Measurements from ENCODE around the gene WDR62. TPM values are rescaled to one million over a fixed set of nuclear protein-coding genes. Genes with fewer than 3 reads are reported as not detected.

WDR62 gene
- total RNA-seq, 1 experiment from 2014 or later = 14.0 TPM

GRCh38 chr19:36010402-36010801 lies 44.3 kb upstream of the WDR62 start:
- Histone ChIP-seq H3K4me1 (replicated peaks; ENCODE audit: insufficient read depth) (peaks cover 7% of the 10 kb centered on the region), H4K20me1 (ENCODE audit: insufficient read depth) (no peaks in the 10 kb centered on the region), H3K4me3 (no peak overlapping the region), H3K36me3 (ENCODE audit: low read depth) (no peaks in the 10 kb centered on the region), H3F3A (ENCODE audit: insufficient read depth, low read depth) (peaks cover 4% of the 10 kb centered on the region; the same call in 1 of the 2 replicates), H3K4me2 (no peak overlapping the region), H3K79me2 (ENCODE audit: low read depth) (peaks cover 14% of the 10 kb centered on the region), H3K9me2 (ENCODE audit: insufficient read depth) (no peaks in the 10 kb centered on the region), H3K27ac (no peak overlapping the region), H3K27me3 (ENCODE audit: insufficient read depth, low read depth) (no peaks in the 10 kb centered on the region), H3K9me3 (ENCODE audit: insufficient read depth, low read depth) (no peaks in the 10 kb centered on the region), H2AFZ (no peak overlapping the region)
- CTCF ChIA-PET = no interaction called here
- BruUV-seq (replicated peaks) = no TSS peak
- TF ChIP-seq EZH2 (IDR thresholded peaks at IDR 0.05; ENCODE audit: low read depth) = no peak
- TF ChIP-seq, protein P1, sequence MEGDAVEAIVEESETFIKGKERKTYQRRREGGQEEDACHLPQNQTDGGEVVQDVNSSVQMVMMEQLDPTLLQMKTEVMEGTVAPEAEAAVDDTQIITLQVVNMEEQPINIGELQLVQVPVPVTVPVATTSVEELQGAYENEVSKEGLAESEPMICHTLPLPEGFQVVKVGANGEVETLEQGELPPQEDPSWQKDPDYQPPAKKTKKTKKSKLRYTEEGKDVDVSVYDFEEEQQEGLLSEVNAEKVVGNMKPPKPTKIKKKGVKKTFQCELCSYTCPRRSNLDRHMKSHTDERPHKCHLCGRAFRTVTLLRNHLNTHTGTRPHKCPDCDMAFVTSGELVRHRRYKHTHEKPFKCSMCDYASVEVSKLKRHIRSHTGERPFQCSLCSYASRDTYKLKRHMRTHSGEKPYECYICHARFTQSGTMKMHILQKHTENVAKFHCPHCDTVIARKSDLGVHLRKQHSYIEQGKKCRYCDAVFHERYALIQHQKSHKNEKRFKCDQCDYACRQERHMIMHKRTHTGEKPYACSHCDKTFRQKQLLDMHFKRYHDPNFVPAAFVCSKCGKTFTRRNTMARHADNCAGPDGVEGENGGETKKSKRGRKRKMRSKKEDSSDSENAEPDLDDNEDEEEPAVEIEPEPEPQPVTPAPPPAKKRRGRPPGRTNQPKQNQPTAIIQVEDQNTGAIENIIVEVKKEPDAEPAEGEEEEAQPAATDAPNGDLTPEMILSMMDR (conservative IDR thresholded peaks at IDR 0.05) = no peak
- POLR2A ChIA-PET (ENCODE audit: unreplicated experiment) = no interaction called here
- DNase-seq = no peak
- intact Hi-C loops (cut with micrococcal nuclease; ENCODE audit: unreplicated experiment) = no loop called here

DNA sequence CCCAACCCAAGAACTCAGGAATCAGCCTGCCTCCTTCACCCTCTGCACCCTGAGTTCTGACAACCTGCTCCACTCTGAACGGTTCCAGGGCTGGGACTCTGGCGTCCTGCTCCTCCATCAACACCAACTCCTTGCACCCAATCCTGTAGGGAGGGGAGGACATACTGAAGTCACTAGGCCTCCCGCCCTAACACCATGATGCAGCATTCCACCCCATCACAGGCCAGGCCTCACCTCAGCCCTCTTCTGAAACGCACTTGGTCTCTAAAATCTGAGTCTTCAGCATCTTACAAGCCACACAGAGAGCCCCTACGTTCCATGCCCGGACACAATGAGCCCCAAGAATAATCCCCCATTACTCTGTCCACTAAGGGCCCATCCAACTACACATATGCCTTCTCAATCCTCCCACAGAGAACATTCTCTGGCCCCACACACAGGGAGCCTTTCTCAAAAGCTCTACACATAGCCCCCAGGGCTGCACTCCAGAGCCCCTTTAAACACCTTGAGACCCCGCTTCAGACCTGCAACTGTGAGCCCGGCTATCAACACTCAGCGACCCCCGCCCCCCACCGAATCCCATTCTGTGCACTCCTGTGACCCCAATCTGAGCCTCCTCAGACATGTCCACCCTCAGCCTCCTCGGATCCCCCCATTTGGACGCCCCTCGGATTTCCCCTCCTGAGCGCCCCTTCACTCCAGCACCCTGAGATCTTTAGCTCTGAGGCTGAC lies 41.3 kb upstream of the WDR62 start:
- Histone ChIP-seq H3K9me2 (ENCODE audit: insufficient read depth) (no peaks in the 10 kb centered on the region), H3K9me3 (ENCODE audit: insufficient read depth, low read depth) (no peaks in the 10 kb centered on the region), H3K27me3 (ENCODE audit: insufficient read depth, low read depth) (no peaks in the 10 kb centered on the region), H3K4me3 (peak overlapping the region; percentile 70), H3K4me2 (peak overlapping the region; percentile 90), H3K79me2 (ENCODE audit: low read depth) (peaks cover 19% of the 10 kb centered on the region), H3K27ac (no peak overlapping the region), H4K20me1 (ENCODE audit: insufficient read depth) (no peaks in the 10 kb centered on the region), H2AFZ (peak overlapping the region; percentile 89), H3K4me1 (replicated peaks; ENCODE audit: insufficient read depth) (peaks cover 7% of the 10 kb centered on the region), H3K36me3 (ENCODE audit: low read depth) (no peaks in the 10 kb centered on the region), H3F3A (ENCODE audit: insufficient read depth, low read depth) (peaks cover 8% of the 10 kb centered on the region; the same call in 1 of the 2 replicates)
- ChIA-PET CTCF (interaction anchor here (1.0 kb wide), 1 partner anchor 155 kb away, joined by 8 read pairs; no protein-coding TSS in a partner anchor), POLR2A (ENCODE audit: unreplicated experiment) (interaction anchor here (0.5 to 1.2 kb wide), 5 partner anchors 24 to 201 kb away, joined by 3 to 7 read pairs (median 4); partner anchors contain the start of genes THAP8, ZNF146 and ZNF565)
- intact Hi-C loops (cut with micrococcal nuclease; ENCODE audit: unreplicated experiment) = loop anchor here (1.0 kb wide), 1 partner anchor 41 kb away; the partner anchor contains the start of genes THAP8 and WDR62
- BruUV-seq (replicated peaks) = no TSS peak
- no peak for DNase-seq
- TF ChIP-seq EZH2 (IDR thresholded peaks at IDR 0.05; ENCODE audit: low read depth) = no peak
- TF ChIP-seq, protein P1 (conservative IDR thresholded peaks at IDR 0.05) = no peak

- BruUV-seq (replicated peaks) = TSS peak; percentile 60
- peak; percentile 98 to 99 for DNase-seq
- ChIA-PET CTCF (interaction anchor here (0.6 to 1.0 kb wide), 2 partner anchors 23 to 154 kb away, joined by 8 to 11 read pairs; no protein-coding TSS in a partner anchor), POLR2A (ENCODE audit: unreplicated experiment) (interaction anchor here (0.5 to 1.2 kb wide), 11 partner anchors 23 to 200 kb away, joined by 3 to 10 read pairs (median 4); partner anchors contain the start of genes THAP8, ZNF146 and ZNF565)
- Histone ChIP-seq H3F3A (ENCODE audit: insufficient read depth, low read depth) (peaks cover 8% of the 10 kb centered on the region; the same call in 1 of the 2 replicates), H3K27me3 (ENCODE audit: insufficient read depth, low read depth) (no peaks in the 10 kb centered on the region), H3K36me3 (ENCODE audit: low read depth) (no peaks in the 10 kb centered on the region), H3K4me3 (peak within 1 kb of the TSS; percentile 70), H3K4me1 (replicated peaks; ENCODE audit: insufficient read depth) (peaks cover 7% of the 10 kb centered on the region), H2AFZ (peak within 1 kb of the TSS; percentile 89), H3K4me2 (peak within 1 kb of the TSS; percentile 90), H3K79me2 (ENCODE audit: low read depth) (peaks cover 19% of the 10 kb centered on the region), H3K9me3 (ENCODE audit: insufficient read depth, low read depth) (no peaks in the 10 kb centered on the region), H4K20me1 (ENCODE audit: insufficient read depth) (no peaks in the 10 kb centered on the region), H3K9me2 (ENCODE audit: insufficient read depth) (no peaks in the 10 kb centered on the region), H3K27ac (no peak within 1 kb of the TSS)
- intact Hi-C loops (cut with micrococcal nuclease; ENCODE audit: unreplicated experiment) = loop anchor here (1.0 kb wide), 1 partner anchor 40 kb away; the partner anchor contains the start of genes THAP8 and WDR62
- no peak for TF ChIP-seq EZH2 (IDR thresholded peaks at IDR 0.05; ENCODE audit: low read depth)
- TF ChIP-seq, protein P1 (conservative IDR thresholded peaks at IDR 0.05) = no peak
These were observed 40.4 kb upstream of the WDR62 start, which contains the start of gene ALKBH6 for GRCh38 chr19:36014012-36014924. ALKBH6 (minus strand) TSS chr19:36014213; CDS start chr19:36013397, 816 bp downstream.

Data from PC-9 (cell line).